PC-3 (cell line): ENCODE data around the gene SMG6. TPM values are rescaled to one million over a fixed set of nuclear protein-coding genes. Genes with fewer than 3 reads are reported as not detected.

Experiments used
- ATAC-seq: fragments of 200-7000 bp; cut with Tn5 transposase; 2 replicates; pipeline ENCODE4 v1.9.1; 2020; ENCODE audit warnings: mild to moderate bottlenecking, moderate library complexity
- BruUV-seq: library from RNA; stranded (reverse); fragments of 400-500 nt; replicated peaks from 2 replicates; lab custom pipeline; 2021; lab: Mats Ljungman, UMichigan
- CTCF ChIA-PET: fragments of 300-600 bp; sonication (Branson Sonifier 250); formaldehyde crosslinking; loops from one replicate; lab custom pipeline; 2022; ENCODE audit warnings: antibody characterized with exemption; lab: Charles Lee
- POLR2A ChIA-PET: fragments of 300-600 bp; sonication (Branson Sonifier 250); formaldehyde crosslinking; loops from one replicate; lab custom pipeline; 2022; ENCODE audit warnings: antibody characterized with exemption; ENCODE audit not compliant: unreplicated experiment; lab: Charles Lee
- DNase-seq: peaks from one replicate; pipeline ENCODE4 v3.0.0-alpha.2; 2015
- H2AFZ ChIP-seq: fragments of 300-600 bp; sonication (generic); 2 replicates; pipeline ENCODE4 v1.6.0; 2016; ENCODE audit warnings: antibody characterized with exemption, low read length
- H3F3A ChIP-seq: fragments of 300-600 bp; sonication (generic); one replicate; pipeline ENCODE4 v1.6.0; 2017; ENCODE audit warnings: antibody characterized with exemption, low read length, control low read depth, mild to moderate bottlenecking; ENCODE audit not compliant: unreplicated experiment
- H3K27ac ChIP-seq: fragments of 300-600 bp; sonication (generic); 2 replicates; pipeline ENCODE4 v1.5.1; 2016; ENCODE audit warnings: mild to moderate bottlenecking, low read length
- H3K27me3 ChIP-seq: fragments of 300-600 bp; sonication (generic); 2 replicates; pipeline ENCODE4 v1.6.1; 2016; ENCODE audit warnings: low read length, mixed read lengths
- H3K36me3 ChIP-seq: fragments of 300-600 bp; sonication (generic); 2 replicates; pipeline ENCODE4 v1.6.1; 2016; ENCODE audit warnings: low read depth, mixed run types, low read length, mixed read lengths
- H3K4me1 ChIP-seq: fragments of 300-600 bp; sonication (generic); 2 replicates; pipeline ENCODE4 v1.5.1; 2016; ENCODE audit warnings: low read length; ENCODE audit not compliant: insufficient read depth
- H3K4me2 ChIP-seq: fragments of 300-600 bp; sonication (generic); 2 replicates; pipeline ENCODE4 v1.6.0; 2016; ENCODE audit warnings: low read length
- H3K4me3 ChIP-seq: fragments of 300-600 bp; sonication (generic); 2 replicates; pipeline ENCODE4 v1.5.1; 2016; ENCODE audit warnings: mild to moderate bottlenecking, low read length, mixed read lengths
- H3K79me2 ChIP-seq: fragments of 300-600 bp; sonication (generic); 2 replicates; pipeline ENCODE4 v1.6.1; 2017; ENCODE audit warnings: low read length, mixed read lengths
- H3K9ac ChIP-seq: fragments of 300-600 bp; sonication (generic); 2 replicates; pipeline ENCODE4 v1.6.0; 2016; ENCODE audit warnings: mild to moderate bottlenecking, low read length
- H3K9me2 ChIP-seq: fragments of 300-600 bp; sonication (generic); replicated peaks from 2 replicates; pipeline ENCODE4 v1.6.1; 2016; ENCODE audit warnings: mixed run types, low read length, mixed read lengths
- H3K9me3 ChIP-seq: fragments of 300-600 bp; sonication (generic); 2 replicates; pipeline ENCODE4 v1.6.1; 2016; ENCODE audit warnings: low read length, mixed read lengths
- H4K20me1 ChIP-seq: fragments of 300-600 bp; sonication (generic); 2 replicates; pipeline ENCODE4 v1.6.1; 2016; ENCODE audit warnings: low read length, mixed read lengths
- EZH2 ChIP-seq: fragments of 300-600 bp; sonication (generic); IDR thresholded peaks from one replicate; pipeline ENCODE4 v1.6.1; 2017; ENCODE audit warnings: antibody characterized with exemption, mild to moderate bottlenecking, low read length; ENCODE audit not compliant: unreplicated experiment
- EZH2phosphoT487 ChIP-seq: fragments of 300-600 bp; sonication (generic); IDR thresholded peaks from 2 replicates; pipeline ENCODE4 v1.6.1; 2018; ENCODE audit warnings: mild to moderate bottlenecking, antibody characterized with exemption, low read length, borderline replicate concordance
- intact Hi-C: fragments of 100-400 bp; cut with micrococcal nuclease; formaldehyde crosslinking; loops from 2 replicates; pipeline ENCODE4 v1.9.0; 2023
- total RNA-seq: library from RNA; depleted of rRNA; stranded (reverse); fragments of >200 nt; gene quantifications from 2 replicates; pipeline ENCODE4 v1.2.3, GENCODE V29; 2014
- TF ChIP-seq, protein P1 (sequence below): fragments of 300-600 bp; sonication (generic); conservative IDR thresholded peaks from 2 replicates; pipeline ENCODE4 v1.5.1; 2017; ENCODE audit warnings: antibody characterized with exemption, low read depth, mild to moderate bottlenecking, low read length

Gene SMG6
- total RNA-seq, 1 experiment from 2014 or later = 13.4 TPM

DNA sequence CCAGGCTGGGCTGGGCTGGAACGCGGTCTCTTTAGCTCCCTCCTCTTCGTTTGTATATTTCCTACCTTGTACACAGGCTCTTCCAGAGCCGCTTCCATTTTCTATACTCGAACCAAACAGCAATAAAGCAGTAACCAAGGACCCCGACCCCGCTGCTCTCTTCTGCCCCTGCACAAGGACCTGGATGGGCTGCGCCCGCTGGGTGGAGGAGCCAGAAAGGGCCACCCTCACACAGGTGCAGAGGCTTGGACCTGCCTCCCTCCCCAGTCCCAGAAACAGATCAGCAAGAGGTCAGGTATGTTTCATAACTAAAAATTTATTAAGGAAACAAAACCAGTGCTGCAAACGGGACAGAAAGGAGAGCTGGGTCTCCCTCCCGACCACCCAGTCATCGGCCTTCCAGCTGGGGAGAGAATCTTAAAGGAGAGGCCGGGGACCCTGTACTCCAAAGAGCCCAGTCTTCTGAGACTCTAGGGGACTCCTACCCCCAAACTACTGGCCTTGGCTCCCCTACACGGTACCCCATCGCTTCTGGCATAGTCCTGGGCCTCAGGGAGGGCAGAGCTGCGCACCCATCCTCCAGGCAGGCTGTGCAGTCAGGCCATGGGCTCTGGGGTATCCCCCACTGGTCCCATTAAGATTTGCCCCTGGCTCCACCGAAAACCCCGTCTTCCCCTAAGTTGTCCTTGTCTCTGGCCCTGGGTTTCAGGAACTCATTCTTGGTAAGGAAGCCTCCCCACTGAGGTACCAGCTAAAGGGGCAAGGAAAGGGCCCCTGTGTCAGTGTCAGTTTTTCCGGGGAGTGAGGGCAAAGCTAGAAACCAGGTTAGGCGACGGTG is 243.8 kb downstream of the SMG6 start:
- Histone ChIP-seq H3K4me3 (no peak overlapping the region), H2AFZ (no peak overlapping the region), H3K27me3 (no peaks in the 10 kb centered on the region), H3K4me1 (no peaks in the 10 kb centered on the region), H3K9me3 (no peaks in the 10 kb centered on the region), H3F3A (no peaks in the 10 kb centered on the region), H4K20me1 (no peaks in the 10 kb centered on the region), H3K9ac (no peak overlapping the region), H3K9me2 (no peaks in the 10 kb centered on the region), H3K4me2 (no peak overlapping the region), H3K27ac (no peak overlapping the region), H3K36me3 (no peaks in the 10 kb centered on the region), H3K79me2 (no peaks in the 10 kb centered on the region)
- ChIA-PET CTCF (interaction anchor here (0.7 kb wide), 1 partner anchor 9 kb away, joined by 3 read pairs; no protein-coding TSS in a partner anchor), POLR2A (no interaction called here)
- no peak for DNase-seq
- no TSS peak for BruUV-seq
- intact Hi-C loops = no loop called here
- no peak for ATAC-seq
- TF ChIP-seq, protein P1, sequence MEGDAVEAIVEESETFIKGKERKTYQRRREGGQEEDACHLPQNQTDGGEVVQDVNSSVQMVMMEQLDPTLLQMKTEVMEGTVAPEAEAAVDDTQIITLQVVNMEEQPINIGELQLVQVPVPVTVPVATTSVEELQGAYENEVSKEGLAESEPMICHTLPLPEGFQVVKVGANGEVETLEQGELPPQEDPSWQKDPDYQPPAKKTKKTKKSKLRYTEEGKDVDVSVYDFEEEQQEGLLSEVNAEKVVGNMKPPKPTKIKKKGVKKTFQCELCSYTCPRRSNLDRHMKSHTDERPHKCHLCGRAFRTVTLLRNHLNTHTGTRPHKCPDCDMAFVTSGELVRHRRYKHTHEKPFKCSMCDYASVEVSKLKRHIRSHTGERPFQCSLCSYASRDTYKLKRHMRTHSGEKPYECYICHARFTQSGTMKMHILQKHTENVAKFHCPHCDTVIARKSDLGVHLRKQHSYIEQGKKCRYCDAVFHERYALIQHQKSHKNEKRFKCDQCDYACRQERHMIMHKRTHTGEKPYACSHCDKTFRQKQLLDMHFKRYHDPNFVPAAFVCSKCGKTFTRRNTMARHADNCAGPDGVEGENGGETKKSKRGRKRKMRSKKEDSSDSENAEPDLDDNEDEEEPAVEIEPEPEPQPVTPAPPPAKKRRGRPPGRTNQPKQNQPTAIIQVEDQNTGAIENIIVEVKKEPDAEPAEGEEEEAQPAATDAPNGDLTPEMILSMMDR = no peak
- no peak for TF ChIP-seq EZH2
- TF ChIP-seq EZH2phosphoT487 = no peak

DNA sequence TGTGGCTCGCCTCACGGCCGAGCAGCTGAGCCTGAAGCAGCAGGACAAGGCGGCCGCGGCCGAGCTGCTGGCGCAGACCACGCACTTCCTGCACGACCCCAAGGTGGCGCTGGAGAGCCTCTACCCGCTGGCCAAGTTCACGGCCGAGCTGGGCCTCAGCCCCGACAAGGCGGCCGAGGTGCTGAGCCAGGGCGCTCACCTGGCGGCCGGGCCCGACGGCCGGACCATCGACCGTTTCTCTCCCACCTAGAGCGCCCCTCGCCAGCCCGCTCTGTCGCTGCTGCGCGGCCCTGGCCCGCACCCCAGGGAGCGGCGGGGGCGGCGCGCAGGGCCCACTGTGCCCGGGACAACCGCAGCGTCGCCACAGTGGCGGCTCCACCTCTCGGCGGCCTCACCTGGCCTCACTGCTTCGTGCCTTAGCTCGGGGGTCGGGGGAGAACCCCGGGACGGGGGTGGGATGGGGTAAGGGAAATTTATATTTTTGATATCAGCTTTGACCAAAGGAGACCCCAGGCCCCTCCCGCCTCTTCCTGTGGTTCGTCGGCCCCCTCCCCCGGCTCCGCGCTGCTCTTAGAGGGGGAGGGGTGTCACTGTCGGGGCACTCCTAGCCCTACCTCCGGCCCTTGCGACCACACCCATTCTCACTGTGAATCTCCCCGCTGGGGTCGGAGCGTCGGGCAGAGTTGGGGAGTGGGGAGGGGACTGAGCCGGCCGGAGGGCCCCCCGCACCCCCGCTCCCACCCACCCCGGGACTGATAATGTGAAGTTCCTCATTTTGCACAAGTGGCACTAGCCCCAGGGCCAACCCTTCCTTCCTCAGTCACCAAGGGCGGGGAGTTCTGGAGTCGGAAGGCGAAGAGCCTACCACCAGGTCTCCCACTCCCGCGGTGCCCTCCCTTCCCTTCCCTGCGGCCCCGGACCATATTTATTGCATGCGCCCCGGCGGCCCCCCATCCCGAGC is 244.7 kb downstream of the SMG6 start:
- no peak overlapping the region for H3K4me2 ChIP-seq
- ATAC-seq = no peak
- POLR2A ChIA-PET = no interaction called here

More for the DNA sequence above, 244.7 kb downstream of the SMG6 start:
- H3F3A ChIP-seq = no peaks in the 10 kb centered on the region
- H3K36me3 ChIP-seq = no peaks in the 10 kb centered on the region
- intact Hi-C loops = no loop called here
- H2AFZ ChIP-seq = no peak overlapping the region
- CTCF ChIA-PET = interaction anchor here (0.6 to 0.7 kb wide), 2 partner anchors 10 to 209 kb away, joined by 3 read pairs; no protein-coding TSS in a partner anchor
- BruUV-seq = no TSS peak
- H3K4me1 ChIP-seq = peaks cover 7% of the 10 kb centered on the region
- H3K4me3 ChIP-seq = no peak overlapping the region
- no peaks in the 10 kb centered on the region for H3K79me2 ChIP-seq
- H3K9ac ChIP-seq = no peak overlapping the region
- no peaks in the 10 kb centered on the region for H4K20me1 ChIP-seq
- no peaks in the 10 kb centered on the region for H3K9me3 ChIP-seq
- DNase-seq = no peak
- H3K9me2 ChIP-seq = no peaks in the 10 kb centered on the region
- H3K27me3 ChIP-seq = no peaks in the 10 kb centered on the region
- no peak for TF ChIP-seq EZH2
- TF ChIP-seq, protein P1 = peak; percentile 44; the same call in 1 of the 2 replicates
- no peak for TF ChIP-seq EZH2phosphoT487
- no peak overlapping the region for H3K27ac ChIP-seq
